GM19099 (cell line): ENCODE measurements around the gene DNAJC17.

Source experiments
- POLR2A ChIP-seq: IDR thresholded peaks from 3 replicates; pipeline ENCODE4 v1.6.1; 2011; ENCODE audit warnings: low read depth; ENCODE audit not compliant: insufficient read length; ENCODE audit errors: extremely low read depth

The DNAJC17 gene

GRCh38 chr15:40747685-40748631 lies 59.3 kb downstream of the DNAJC17 start:
- no peak for TF ChIP-seq POLR2A

GRCh38 chr15:40746916-40747418 lies 60.3 kb downstream of the DNAJC17 start:
- TF ChIP-seq POLR2A, result no peak

GRCh38 chr15:40744815-40745152 lies 62.5 kb downstream of the DNAJC17 start:
- TF ChIP-seq POLR2A, result no peak

GRCh38 chr15:40743921-40744814 lies 63.1 kb downstream of the DNAJC17 start:
- no peak for TF ChIP-seq POLR2A

- TF ChIP-seq POLR2A, result no peak
Measured at GRCh38 chr15:40743485-40743901, 63.8 kb downstream of the DNAJC17 start.

GRCh38 chr15:40739854-40740253 lies 67.4 kb downstream of the DNAJC17 start:
- TF ChIP-seq POLR2A, result no peak

GRCh38 chr15:40739047-40739446 lies 68.2 kb downstream of the DNAJC17 start:
- no peak for TF ChIP-seq POLR2A

- TF ChIP-seq POLR2A, result no peak
Measured at GRCh38 chr15:40737048-40737447, 70.2 kb downstream of the DNAJC17 start.

- TF ChIP-seq POLR2A, result no peak
Measured at GRCh38 chr15:40736575-40736974, 70.7 kb downstream of the DNAJC17 start.

GRCh38 chr15:40731034-40731433 lies 76.2 kb downstream of the DNAJC17 start:
- TF ChIP-seq POLR2A, result no peak

GRCh38 chr15:40723919-40724318 lies 83.4 kb downstream of the DNAJC17 start:
- TF ChIP-seq POLR2A, result no peak

- no peak for TF ChIP-seq POLR2A
Measured at GRCh38 chr15:40722934-40723333, 84.3 kb downstream of the DNAJC17 start.

- no peak for TF ChIP-seq POLR2A
Measured at GRCh38 chr15:40722354-40722753, 84.9 kb downstream of the DNAJC17 start.

GRCh38 chr15:40721701-40722100 lies 85.6 kb downstream of the DNAJC17 start:
- TF ChIP-seq POLR2A, result no peak

- no peak for TF ChIP-seq POLR2A
Measured at GRCh38 chr15:40716165-40716564, 91.1 kb downstream of the DNAJC17 start.
